ENCODE data around the gene CD300H. TPM values are rescaled to one million over a fixed set of nuclear protein-coding genes. Genes with fewer than 3 reads are reported as not detected.

Gene CD300H
- total RNA-seq, 2 donors from 2014 or later, result not detected

DNA sequence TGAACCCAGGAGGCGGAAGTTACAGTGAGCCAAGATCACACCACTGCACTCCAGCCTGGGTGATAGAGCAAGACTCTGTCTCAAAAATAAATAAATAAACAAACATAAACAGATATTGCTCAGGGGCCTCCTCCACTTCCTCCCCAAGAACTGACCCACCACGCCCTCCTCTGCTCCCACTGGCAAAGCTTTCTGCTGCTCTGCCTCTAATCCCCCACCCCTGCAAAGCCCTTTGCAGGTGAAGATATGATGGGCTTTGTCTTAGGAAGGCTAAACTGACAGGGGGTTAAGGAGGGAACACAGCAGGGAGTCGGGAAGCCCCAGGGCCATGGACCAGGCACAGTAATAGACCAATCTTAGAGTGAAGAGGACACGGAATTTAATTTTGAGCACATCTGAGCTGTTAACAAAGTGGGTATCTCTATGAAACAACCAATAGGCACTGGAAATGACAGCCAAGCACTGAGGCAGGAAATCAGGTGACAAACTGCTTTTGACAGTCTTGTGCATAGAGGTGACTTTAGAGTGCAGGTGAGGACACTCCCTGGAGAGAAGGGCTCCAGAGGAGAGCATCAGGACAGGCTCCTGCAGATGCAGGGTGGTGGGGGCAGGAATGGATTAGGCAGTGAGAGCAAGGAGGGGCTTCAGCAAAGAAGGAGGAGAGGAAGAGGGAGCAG is 31.2 kb upstream of the CD300H start:
- no peaks in the 10 kb centered on the region for H3K4me1 ChIP-seq (ENCODE audit: control insufficient read depth in 1 of 2, low read depth in 2 of 2)
- TF ChIP-seq, protein P1, sequence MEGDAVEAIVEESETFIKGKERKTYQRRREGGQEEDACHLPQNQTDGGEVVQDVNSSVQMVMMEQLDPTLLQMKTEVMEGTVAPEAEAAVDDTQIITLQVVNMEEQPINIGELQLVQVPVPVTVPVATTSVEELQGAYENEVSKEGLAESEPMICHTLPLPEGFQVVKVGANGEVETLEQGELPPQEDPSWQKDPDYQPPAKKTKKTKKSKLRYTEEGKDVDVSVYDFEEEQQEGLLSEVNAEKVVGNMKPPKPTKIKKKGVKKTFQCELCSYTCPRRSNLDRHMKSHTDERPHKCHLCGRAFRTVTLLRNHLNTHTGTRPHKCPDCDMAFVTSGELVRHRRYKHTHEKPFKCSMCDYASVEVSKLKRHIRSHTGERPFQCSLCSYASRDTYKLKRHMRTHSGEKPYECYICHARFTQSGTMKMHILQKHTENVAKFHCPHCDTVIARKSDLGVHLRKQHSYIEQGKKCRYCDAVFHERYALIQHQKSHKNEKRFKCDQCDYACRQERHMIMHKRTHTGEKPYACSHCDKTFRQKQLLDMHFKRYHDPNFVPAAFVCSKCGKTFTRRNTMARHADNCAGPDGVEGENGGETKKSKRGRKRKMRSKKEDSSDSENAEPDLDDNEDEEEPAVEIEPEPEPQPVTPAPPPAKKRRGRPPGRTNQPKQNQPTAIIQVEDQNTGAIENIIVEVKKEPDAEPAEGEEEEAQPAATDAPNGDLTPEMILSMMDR (IDR thresholded peaks at IDR 0.05), result no peak
- DNase-seq (ENCODE audit: low spot score), result no peak
- H3K27me3 ChIP-seq (replicated peaks; ENCODE audit: insufficient read depth), result no peaks in the 10 kb centered on the region
- H3K9me3 ChIP-seq, result no peaks in the 10 kb centered on the region
- H3K27ac ChIP-seq, result no peak overlapping the region
- H3K4me3 ChIP-seq, result no peak overlapping the region
- no peak for ATAC-seq (ENCODE audit: insufficient number of reproducible peaks, low FRiP score, low read depth)
- H3K36me3 ChIP-seq, result no peaks in the 10 kb centered on the region

GRCh38 chr17:74597069-74597790 is 29.9 kb upstream of the CD300H start:
- no peaks in the 10 kb centered on the region for H3K36me3 ChIP-seq
- H3K4me1 ChIP-seq (ENCODE audit: control insufficient read depth in 1 of 2, low read depth in 2 of 2), result no peaks in the 10 kb centered on the region
- ATAC-seq (ENCODE audit: insufficient number of reproducible peaks, low FRiP score, low read depth) (no peak), DNase-seq (ENCODE audit: low spot score) (no peak)
- H3K9me3 ChIP-seq, result no peaks in the 10 kb centered on the region
- H3K27ac ChIP-seq, result no peak overlapping the region
- H3K27me3 ChIP-seq (replicated peaks; ENCODE audit: insufficient read depth), result no peaks in the 10 kb centered on the region
- TF ChIP-seq, protein P1 (IDR thresholded peaks at IDR 0.05), result no peak
- no peak overlapping the region for H3K4me3 ChIP-seq

DNA sequence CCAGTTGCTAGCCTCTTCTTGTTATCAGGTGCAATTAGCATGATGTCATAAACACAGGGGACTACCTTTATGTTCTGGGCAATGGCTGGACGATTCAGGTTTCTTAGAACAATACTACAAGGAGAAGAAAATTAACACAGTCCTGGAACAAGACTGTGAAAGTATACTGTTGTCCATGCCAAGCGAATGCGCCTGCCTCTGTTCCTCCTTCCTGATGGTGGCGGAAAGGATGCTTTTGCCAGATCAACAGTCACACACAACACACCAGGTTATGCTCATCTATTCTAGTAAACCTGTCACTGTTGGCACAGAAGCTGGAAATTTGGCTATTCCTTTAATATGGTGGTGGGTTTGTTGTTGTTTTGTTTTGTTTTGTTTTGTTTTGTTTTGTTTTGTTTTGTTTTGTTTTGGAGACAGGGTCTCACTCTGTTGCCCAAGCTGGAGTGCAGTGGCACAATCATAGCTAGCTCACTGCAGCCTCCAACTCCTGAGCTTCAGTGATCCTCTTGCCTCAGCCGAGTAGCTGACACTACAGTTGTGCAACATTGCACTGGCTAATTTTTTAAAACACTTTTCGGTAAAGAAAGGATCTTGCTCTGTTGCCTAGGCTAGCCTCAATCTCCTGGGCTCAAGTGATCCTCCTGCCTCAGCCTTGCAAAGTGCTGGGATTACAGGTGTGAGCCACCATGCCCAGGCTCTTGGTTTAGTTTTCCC is 27.9 kb upstream of the CD300H start:
- Histone ChIP-seq H3K4me1 (ENCODE audit: control insufficient read depth in 1 of 2, low read depth in 2 of 2) (no peaks in the 10 kb centered on the region), H3K36me3 (no peaks in the 10 kb centered on the region), H3K4me3 (no peak overlapping the region), H3K27ac (no peak overlapping the region), H3K27me3 (replicated peaks; ENCODE audit: insufficient read depth) (no peaks in the 10 kb centered on the region), H3K9me3 (no peaks in the 10 kb centered on the region)
- DNase-seq (ENCODE audit: low spot score), result no peak
- ATAC-seq (ENCODE audit: insufficient number of reproducible peaks, low FRiP score, low read depth), result no peak
- TF ChIP-seq, protein P1 (IDR thresholded peaks at IDR 0.05), result no peak

DNA sequence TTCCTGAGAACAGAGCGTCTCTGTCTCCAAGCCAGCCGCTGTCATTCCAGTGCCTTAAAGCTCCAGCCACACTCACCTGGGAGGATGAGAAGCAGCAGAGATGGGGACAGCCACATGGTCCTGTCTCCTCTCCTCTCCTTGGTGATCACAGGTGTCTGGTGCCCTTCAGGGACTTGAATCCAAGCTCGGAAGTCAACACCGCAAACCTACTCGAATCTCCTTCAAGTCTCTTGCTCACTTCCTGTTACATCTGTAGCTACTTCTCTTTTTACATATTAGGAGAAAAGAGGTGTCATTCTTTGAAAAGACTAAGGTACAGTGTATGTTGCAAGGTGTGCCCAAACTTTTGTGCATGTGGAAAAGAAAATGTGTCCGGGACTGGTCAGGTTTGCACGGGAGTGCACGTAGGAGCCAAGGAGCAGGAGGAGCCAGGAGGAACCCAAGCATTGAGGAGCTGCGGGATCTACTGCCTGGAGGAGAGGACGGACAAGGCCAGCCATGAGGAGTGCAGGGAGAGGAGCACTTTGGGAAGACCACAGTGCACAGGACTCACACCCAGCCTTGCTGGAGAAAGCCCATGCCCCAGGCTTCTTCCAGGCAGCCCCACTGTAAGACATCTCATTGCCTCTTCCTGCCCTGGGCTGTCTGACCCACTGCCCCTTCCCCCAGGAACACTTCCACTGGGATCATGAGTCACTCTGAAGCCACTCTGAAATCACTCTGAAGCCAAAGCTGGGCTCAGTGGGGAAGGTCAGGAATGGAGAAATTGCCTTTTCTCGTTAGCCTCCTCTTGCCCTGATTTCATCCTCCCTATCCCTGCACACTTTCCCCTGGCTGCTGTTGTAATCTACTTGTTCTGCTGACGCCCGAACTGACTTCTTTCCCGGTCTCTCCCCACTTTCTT is 25.0 kb upstream of the CD300H start, which contains the start of gene CD300LD:
CD300LD (minus strand) TSS at position 197 of the 904 bp plus-strand sequence; CDS start at position 116, 81 bp downstream.
- DNase-seq (ENCODE audit: low spot score) (no peak), ATAC-seq (ENCODE audit: insufficient number of reproducible peaks, low FRiP score, low read depth) (no peak)
- TF ChIP-seq, protein P1 (IDR thresholded peaks at IDR 0.05), result no peak
- no peaks in the 10 kb centered on the region for H3K36me3 ChIP-seq
- H3K27me3 ChIP-seq (replicated peaks; ENCODE audit: insufficient read depth), result no peaks in the 10 kb centered on the region
- no peaks in the 10 kb centered on the region for H3K9me3 ChIP-seq
- H3K4me3 ChIP-seq, result no peak within 1 kb of the TSS
- no peak within 1 kb of the TSS for H3K27ac ChIP-seq
- no peaks in the 10 kb centered on the region for H3K4me1 ChIP-seq (ENCODE audit: control insufficient read depth in 1 of 2, low read depth in 2 of 2)
